ENCODE results near the gene HIVEP3. TPM values are rescaled to one million over a fixed set of nuclear protein-coding genes. Genes with fewer than 3 reads are reported as not detected.

Gene HIVEP3
- total RNA-seq, 1 experiment from 2014 or later, result 3.1 TPM

DNA sequence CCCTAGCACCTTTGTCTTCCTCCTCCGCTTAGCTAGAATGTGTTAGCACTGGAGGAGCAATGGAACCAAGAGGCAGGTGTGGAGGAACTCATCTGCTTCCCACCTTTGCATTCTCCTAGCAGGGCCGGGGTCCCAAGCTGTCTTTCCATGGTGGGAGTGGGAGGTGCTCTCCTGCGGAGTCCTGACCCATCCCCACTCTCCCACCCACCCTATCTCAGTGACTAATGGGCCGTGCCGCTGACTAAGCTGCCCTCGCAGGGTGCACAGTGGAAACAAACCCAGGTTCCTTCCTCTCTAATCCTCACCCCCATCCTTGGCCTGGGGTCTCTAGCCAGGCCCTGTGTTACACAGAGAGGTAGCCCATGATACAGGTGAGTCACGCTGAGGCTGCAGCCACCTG, 177.5 kb downstream of the HIVEP3 start:
- ChIA-PET POLR2A (ENCODE audit: low non-redundant PET) (no interaction called here), CTCF (no interaction called here)
- H3K4me1 ChIP-seq (ENCODE audit: insufficient read depth, low read length, poor library complexity, severe bottlenecking), result no peaks in the 10 kb centered on the region
- no peak overlapping the region for H3K27ac ChIP-seq (ENCODE audit: low read depth, low read length, poor library complexity, severe bottlenecking)
- no peaks in the 10 kb centered on the region for H3K36me3 ChIP-seq (ENCODE audit: insufficient read depth, low read length, poor library complexity, severe bottlenecking)
- H3K9me3 ChIP-seq (ENCODE audit: low read depth, low read length, poor library complexity, severe bottlenecking), result no peaks in the 10 kb centered on the region
- no TSS peak for BruUV-seq (replicated peaks)
- H3K4me3 ChIP-seq (ENCODE audit: low read depth, low read length, poor library complexity, severe bottlenecking), result no peak overlapping the region
- intact Hi-C loops (cut with micrococcal nuclease; ENCODE audit: unreplicated experiment), result no loop called here
- no peak for DNase-seq (ENCODE audit: low spot score)
- H3K27me3 ChIP-seq (replicated peaks; ENCODE audit: insufficient read depth, low read depth, low read length, poor library complexity), result no peaks in the 10 kb centered on the region
- TF ChIP-seq EZH2 (IDR thresholded peaks at IDR 0.05; ENCODE audit: borderline replicate concordance, low read depth, low read length, poor library complexity, severe bottlenecking), result no peak
- TF ChIP-seq CTCF (conservative IDR thresholded peaks at IDR 0.05; ENCODE audit: low read depth, low read length), result no peak

GRCh38 chr1:41740630-41741239, 178.0 kb downstream of the HIVEP3 start:
- ChIA-PET POLR2A (ENCODE audit: low non-redundant PET) (no interaction called here), CTCF (no interaction called here)
- intact Hi-C loops (cut with micrococcal nuclease; ENCODE audit: unreplicated experiment), result no loop called here
- H3K9me3 ChIP-seq (ENCODE audit: low read depth, low read length, poor library complexity, severe bottlenecking), result no peaks in the 10 kb centered on the region
- no peaks in the 10 kb centered on the region for H3K27me3 ChIP-seq (replicated peaks; ENCODE audit: insufficient read depth, low read depth, low read length, poor library complexity)
- no peak overlapping the region for H3K27ac ChIP-seq (ENCODE audit: low read depth, low read length, poor library complexity, severe bottlenecking)
- H3K4me1 ChIP-seq (ENCODE audit: insufficient read depth, low read length, poor library complexity, severe bottlenecking), result no peaks in the 10 kb centered on the region
- DNase-seq (ENCODE audit: low spot score), result no peak
- TF ChIP-seq EZH2 (IDR thresholded peaks at IDR 0.05; ENCODE audit: borderline replicate concordance, low read depth, low read length, poor library complexity, severe bottlenecking) (no peak), CTCF (conservative IDR thresholded peaks at IDR 0.05; ENCODE audit: low read depth, low read length) (no peak)
- H3K4me3 ChIP-seq (ENCODE audit: low read depth, low read length, poor library complexity, severe bottlenecking), result no peak overlapping the region
- H3K36me3 ChIP-seq (ENCODE audit: insufficient read depth, low read length, poor library complexity, severe bottlenecking), result no peaks in the 10 kb centered on the region
- no TSS peak for BruUV-seq (replicated peaks)

GRCh38 chr1:41740058-41740457, 178.7 kb downstream of the HIVEP3 start:
- intact Hi-C loops (cut with micrococcal nuclease; ENCODE audit: unreplicated experiment), result no loop called here
- CTCF ChIA-PET, result no interaction called here
- Histone ChIP-seq H3K9me3 (ENCODE audit: low read depth, low read length, poor library complexity, severe bottlenecking) (no peaks in the 10 kb centered on the region), H3K27ac (ENCODE audit: low read depth, low read length, poor library complexity, severe bottlenecking) (no peak overlapping the region), H3K36me3 (ENCODE audit: insufficient read depth, low read length, poor library complexity, severe bottlenecking) (no peaks in the 10 kb centered on the region), H3K4me3 (ENCODE audit: low read depth, low read length, poor library complexity, severe bottlenecking) (no peak overlapping the region), H3K27me3 (replicated peaks; ENCODE audit: insufficient read depth, low read depth, low read length, poor library complexity) (no peaks in the 10 kb centered on the region), H3K4me1 (ENCODE audit: insufficient read depth, low read length, poor library complexity, severe bottlenecking) (no peaks in the 10 kb centered on the region)
- TF ChIP-seq CTCF (conservative IDR thresholded peaks at IDR 0.05; ENCODE audit: low read depth, low read length) (no peak), EZH2 (IDR thresholded peaks at IDR 0.05; ENCODE audit: borderline replicate concordance, low read depth, low read length, poor library complexity, severe bottlenecking) (no peak)
- POLR2A ChIA-PET (ENCODE audit: low non-redundant PET), result no interaction called here
- DNase-seq (ENCODE audit: low spot score), result no peak
- BruUV-seq (replicated peaks), result no TSS peak
